Gastrocnemius medialis (tissue), 4 donors: ENCODE results near the gene KRTAP10-4. TPM values are rescaled to one million over a fixed set of nuclear protein-coding genes. Genes with fewer than 3 reads are reported as not detected.

Source experiments
- ATAC-seq, 2 donors: fragments of 150-250 bp; one replicate each; pipeline ENCODE4 v1.9.1; 2016
- DNase-seq, 2 donors: peaks; one replicate each; pipeline ENCODE4 v3.0.0-alpha.2; 2019
- H3K27ac ChIP-seq, 4 donors: fragments of 200-600 bp; sonication (generic); 1 replicate in 1 of 4; 2 replicates in 3 of 4; pipeline ENCODE4 v1.5.1; 2016 to 2018; ENCODE audit warnings: mild to moderate bottlenecking in 2 of 4, moderate library complexity in 1 of 4
- H3K27me3 ChIP-seq, 3 donors: fragments of 200-600 bp; sonication (generic) in 2 of 3; 1 replicate in 1 of 3; 2 replicates in 2 of 3; pipeline versions ENCODE4 v1.5.1 to v1.6.0; 2016 to 2019; ENCODE audit warnings: mild to moderate bottlenecking in 1 of 3, moderate library complexity in 1 of 3
- H3K36me3 ChIP-seq, 2 donors: fragments of 200-600 bp; sonication (generic) in 1 of 2; one replicate each; pipeline ENCODE4 v1.5.1; 2017 to 2018
- H3K4me1 ChIP-seq, 2 donors: fragments of 200-600 bp; sonication (generic) in 1 of 2; one replicate each; pipeline ENCODE4 v1.5.1; 2016 to 2017; ENCODE audit warnings: mild to moderate bottlenecking in 2 of 2
- H3K4me3 ChIP-seq, 4 donors: fragments of 200-600 bp; sonication (generic) in 3 of 4; 1 replicate in 1 of 4; 2 replicates in 3 of 4; pipeline ENCODE4 v1.5.1; 2016 to 2019; ENCODE audit warnings: mild to moderate bottlenecking in 2 of 4
- H3K9me3 ChIP-seq, 3 donors: fragments of 200-600 bp; sonication (generic) in 2 of 3; 1 replicate in 1 of 3; 2 replicates in 2 of 3; pipeline ENCODE4 v1.5.1; 2016 to 2019
- POLR2A ChIP-seq, 2 donors: fragments of 450-650 bp; IDR thresholded peaks; one replicate each; pipeline ENCODE4 v1.6.1; 2017; ENCODE audit warnings: antibody characterized with exemption in 2 of 2, mild to moderate bottlenecking in 2 of 2, moderate library complexity in 2 of 2
- in situ Hi-C, 4 donors: fragments of 200-750 bp; cut with MboI; loops; one replicate each; pipeline versions ENCODE4 v1.15.0 to v1.8.0; 2017; ENCODE audit warnings: low sequenced_read_pairs in 4 of 4
- intact Hi-C: fragments of 100-400 bp; cut with DNase I; formaldehyde crosslinking; loops from one replicate; pipeline ENCODE4 v1.15.1; 2023; ENCODE audit warnings: low total_unique reads
- total RNA-seq, 4 donors: library from RNA; depleted of rRNA; stranded (reverse); fragments of >200 nt; gene quantifications; one replicate each; pipeline versions ENCODE4 v1.1.0 to v1.2.3, GENCODE V29; 2016
- TF ChIP-seq, protein P1 (sequence below), 5 experiments: fragments of 450-650 bp in 3 of 5; fragments of 200-600 bp in 2 of 5; sonication (generic) in 2 of 5; IDR thresholded peaks in 4 of 5; conservative IDR thresholded peaks in 1 of 5; 1 replicate in 4 of 5; 2 replicates in 1 of 5; pipeline ENCODE4 v1.5.1; 2016 to 2019; ENCODE audit warnings: antibody characterized with exemption in 5 of 5, mild to moderate bottlenecking in 3 of 5, moderate library complexity in 3 of 5

KRTAP10-4 gene
- total RNA-seq, 4 donors from 2014 or later = not detected

DNA sequence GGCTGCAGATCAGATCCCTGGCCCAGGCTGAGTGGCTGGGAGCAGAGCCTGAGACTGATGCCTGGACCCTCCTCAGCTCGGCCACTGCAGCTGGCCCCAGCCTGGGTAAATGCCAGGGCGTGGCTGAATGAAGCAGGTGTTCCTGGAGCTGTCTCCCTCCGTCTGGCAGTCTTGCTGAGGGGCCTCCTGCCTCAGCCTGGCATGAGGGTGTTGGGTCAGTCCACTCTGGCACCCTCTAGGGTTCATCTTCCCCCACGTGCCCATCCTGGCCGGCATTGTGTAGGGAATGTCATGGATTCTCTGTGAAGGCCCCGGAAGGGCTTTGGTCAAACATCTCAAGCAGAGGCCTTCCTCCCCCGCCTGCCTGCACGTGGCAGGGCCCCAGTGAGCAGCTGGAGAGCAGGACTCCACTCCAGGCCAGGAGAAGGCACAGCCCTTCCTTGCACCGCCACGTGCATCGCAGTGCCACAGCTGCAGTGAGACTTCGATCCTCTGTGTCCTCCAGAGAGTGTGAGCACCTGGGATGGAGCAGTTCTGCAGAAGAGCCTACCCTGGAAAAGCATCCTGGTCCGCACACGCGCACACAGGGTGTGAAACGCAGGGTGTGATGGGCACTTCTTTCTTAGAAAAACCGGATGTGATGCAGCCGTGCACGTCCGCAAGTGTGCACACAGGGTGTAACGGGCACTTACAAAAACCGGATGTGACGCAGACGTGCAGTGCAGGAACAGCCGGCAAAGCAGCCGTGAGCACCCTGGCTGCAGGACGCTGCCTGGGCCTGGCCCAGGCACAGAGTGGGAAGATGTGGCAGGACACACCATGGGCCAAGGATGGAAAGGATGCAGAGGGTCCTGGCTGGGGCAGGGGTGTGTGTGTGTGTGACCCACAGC is 4.6 kb upstream of the KRTAP10-4 start:
- no peaks in the 10 kb centered on the region for H3K4me1 ChIP-seq
- no peak overlapping the region for H3K27ac ChIP-seq
- ATAC-seq (no peak), DNase-seq (no peak)
- in situ Hi-C loops = no loop called here
- TF ChIP-seq POLR2A (IDR thresholded peaks at IDR 0.05) = no peak
- TF ChIP-seq, protein P1, sequence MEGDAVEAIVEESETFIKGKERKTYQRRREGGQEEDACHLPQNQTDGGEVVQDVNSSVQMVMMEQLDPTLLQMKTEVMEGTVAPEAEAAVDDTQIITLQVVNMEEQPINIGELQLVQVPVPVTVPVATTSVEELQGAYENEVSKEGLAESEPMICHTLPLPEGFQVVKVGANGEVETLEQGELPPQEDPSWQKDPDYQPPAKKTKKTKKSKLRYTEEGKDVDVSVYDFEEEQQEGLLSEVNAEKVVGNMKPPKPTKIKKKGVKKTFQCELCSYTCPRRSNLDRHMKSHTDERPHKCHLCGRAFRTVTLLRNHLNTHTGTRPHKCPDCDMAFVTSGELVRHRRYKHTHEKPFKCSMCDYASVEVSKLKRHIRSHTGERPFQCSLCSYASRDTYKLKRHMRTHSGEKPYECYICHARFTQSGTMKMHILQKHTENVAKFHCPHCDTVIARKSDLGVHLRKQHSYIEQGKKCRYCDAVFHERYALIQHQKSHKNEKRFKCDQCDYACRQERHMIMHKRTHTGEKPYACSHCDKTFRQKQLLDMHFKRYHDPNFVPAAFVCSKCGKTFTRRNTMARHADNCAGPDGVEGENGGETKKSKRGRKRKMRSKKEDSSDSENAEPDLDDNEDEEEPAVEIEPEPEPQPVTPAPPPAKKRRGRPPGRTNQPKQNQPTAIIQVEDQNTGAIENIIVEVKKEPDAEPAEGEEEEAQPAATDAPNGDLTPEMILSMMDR (IDR thresholded peaks at IDR 0.05 in 4 of 5, conservative IDR thresholded peaks at IDR 0.05 in 1 of 5) = no peak
- H3K27me3 ChIP-seq = peaks cover 0 to 19% (median 2%) of the 10 kb centered on the region in 3 donors
- peaks cover 0 to 7% (median 0%) of the 10 kb centered on the region in 3 donors for H3K9me3 ChIP-seq
- no peak overlapping the region for H3K4me3 ChIP-seq
- intact Hi-C loops = no loop called here
- H3K36me3 ChIP-seq = no peaks in the 10 kb centered on the region

DNA sequence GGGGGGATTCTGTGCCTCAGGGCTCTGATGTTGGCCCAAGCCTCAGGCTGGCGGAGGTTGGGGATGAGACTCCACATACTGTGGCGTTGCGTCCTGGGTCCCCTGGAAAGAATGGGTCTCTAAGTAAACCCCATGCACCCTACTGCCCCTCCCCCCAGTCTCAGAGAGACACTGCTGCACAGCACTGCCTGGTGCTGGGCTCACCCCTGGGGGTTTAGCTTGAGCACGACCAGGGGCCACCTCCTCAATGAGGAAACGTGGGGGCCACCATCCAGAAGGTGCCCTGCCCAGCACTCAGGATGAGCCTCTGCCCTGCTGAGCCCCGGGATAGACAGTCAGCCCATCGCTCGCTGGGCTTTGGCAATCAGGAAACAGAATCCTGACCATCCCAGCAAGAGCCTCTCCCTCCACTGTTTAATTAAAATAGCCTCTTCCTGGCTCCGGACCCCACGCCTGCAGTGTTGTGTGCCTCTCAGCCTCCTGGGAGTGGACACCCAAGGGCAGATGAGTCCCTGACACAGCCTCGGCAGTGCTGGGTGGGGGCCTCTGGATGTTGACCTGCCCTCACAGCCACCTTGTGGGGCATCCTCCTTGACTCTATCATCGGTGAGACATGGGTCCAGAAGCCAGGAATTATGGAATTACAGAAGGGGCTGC is 3.5 kb upstream of the KRTAP10-4 start:
- TF ChIP-seq, protein P1 (IDR thresholded peaks at IDR 0.05 in 4 of 5, conservative IDR thresholded peaks at IDR 0.05 in 1 of 5) = no peak
- TF ChIP-seq POLR2A (IDR thresholded peaks at IDR 0.05) = no peak
- intact Hi-C loops (no loop called here), in situ Hi-C loops (no loop called here)
- ATAC-seq (no peak), DNase-seq (no peak)
- Histone ChIP-seq H3K27ac (no peak overlapping the region), H3K4me1 (no peaks in the 10 kb centered on the region), H3K27me3 (peaks cover 0 to 23% (median 2%) of the 10 kb centered on the region in 3 donors), H3K9me3 (no peaks in the 10 kb centered on the region), H3K36me3 (no peaks in the 10 kb centered on the region), H3K4me3 (no peak overlapping the region)

DNA sequence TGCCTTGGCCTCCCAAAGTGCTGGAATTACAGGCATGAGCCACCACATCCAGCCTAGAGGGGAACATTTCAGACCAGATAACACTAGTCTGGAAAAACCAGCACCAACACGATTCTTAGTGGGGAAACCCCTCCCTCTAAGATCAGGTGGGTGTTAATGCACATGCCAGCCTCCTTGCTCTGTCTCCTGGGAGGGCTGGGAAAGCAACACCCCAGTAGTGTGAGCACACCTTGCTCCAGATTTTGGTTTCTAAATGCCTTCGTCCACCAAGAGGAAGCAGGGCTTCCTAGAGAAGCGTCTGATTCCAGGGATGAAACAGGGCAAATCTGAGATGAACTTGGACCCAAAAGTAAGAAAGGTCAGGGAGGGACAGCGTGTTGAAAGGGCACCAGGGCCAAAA is 2.2 kb upstream of the KRTAP10-4 start:
- H3K4me1 ChIP-seq = no peaks in the 10 kb centered on the region
- H3K4me3 ChIP-seq = no peak overlapping the region
- H3K27ac ChIP-seq = no peak overlapping the region
- H3K36me3 ChIP-seq = no peaks in the 10 kb centered on the region
- intact Hi-C loops (no loop called here), in situ Hi-C loops (no loop called here)
- ATAC-seq (no peak), DNase-seq (no peak)
- TF ChIP-seq POLR2A (IDR thresholded peaks at IDR 0.05) = no peak
- TF ChIP-seq, protein P1 (IDR thresholded peaks at IDR 0.05 in 4 of 5, conservative IDR thresholded peaks at IDR 0.05 in 1 of 5) = no peak
- no peaks in the 10 kb centered on the region for H3K9me3 ChIP-seq
- peaks cover 0 to 26% (median 2%) of the 10 kb centered on the region in 3 donors for H3K27me3 ChIP-seq

DNA sequence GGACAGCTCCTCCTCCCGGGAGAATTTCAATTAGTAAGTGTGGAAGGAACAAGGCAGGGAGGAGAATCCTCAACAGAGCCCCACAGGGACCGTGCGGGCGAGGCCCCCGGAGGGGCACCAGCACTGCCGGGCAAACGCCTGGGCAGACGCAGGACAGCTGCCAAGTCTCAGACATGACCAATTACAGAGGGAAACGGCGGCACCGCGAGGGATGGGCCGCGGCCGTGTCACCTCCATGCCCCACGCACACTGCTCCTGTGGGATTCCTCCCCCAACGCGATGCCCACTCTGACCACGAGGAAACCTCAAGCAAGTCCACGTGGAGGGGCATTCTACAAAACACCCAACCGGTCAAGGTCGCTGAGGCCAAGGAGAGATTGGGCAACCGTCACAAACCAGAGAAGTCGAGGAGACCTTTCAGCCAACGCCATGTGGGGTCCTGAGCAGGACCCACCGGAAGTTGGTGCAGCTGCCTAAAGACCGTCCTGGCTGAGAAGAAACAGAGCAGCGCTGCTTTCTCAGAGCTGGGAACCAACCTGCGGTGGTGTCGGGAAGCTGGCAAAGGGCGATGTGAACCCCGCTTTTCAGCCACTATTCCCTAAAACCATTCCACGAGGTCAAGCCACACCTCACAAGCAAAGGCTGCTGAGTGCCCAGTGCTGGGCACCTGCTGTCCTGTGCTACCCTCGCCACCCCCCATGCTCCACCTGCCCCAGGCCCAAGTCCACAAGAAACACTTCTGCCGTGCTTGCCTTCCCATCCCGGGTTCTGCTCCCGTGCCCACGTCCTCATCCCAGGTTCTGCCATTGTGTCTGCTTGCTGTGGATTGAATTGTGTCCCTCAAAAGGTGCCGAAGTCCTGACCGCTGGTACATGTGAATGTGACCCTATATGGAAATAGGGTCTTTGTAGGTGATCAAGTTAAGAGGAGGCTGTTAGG is 1.4 kb upstream of the KRTAP10-4 start:
- H3K27ac ChIP-seq = no peak overlapping the region
- ATAC-seq (no peak), DNase-seq (no peak)
- in situ Hi-C loops (no loop called here), intact Hi-C loops (no loop called here)
- H3K27me3 ChIP-seq = peaks cover 0 to 23% (median 2%) of the 10 kb centered on the region in 3 donors
- H3K4me3 ChIP-seq = no peak overlapping the region
- H3K4me1 ChIP-seq = no peaks in the 10 kb centered on the region
- no peaks in the 10 kb centered on the region for H3K36me3 ChIP-seq
- H3K9me3 ChIP-seq = no peaks in the 10 kb centered on the region
- no peak for TF ChIP-seq POLR2A (IDR thresholded peaks at IDR 0.05)
- TF ChIP-seq, protein P1 (IDR thresholded peaks at IDR 0.05 in 4 of 5, conservative IDR thresholded peaks at IDR 0.05 in 1 of 5) = no peak
